Activated CD4-positive, alpha-beta T cell treated with anti-CD3 and anti-CD28 coated beads for 24 hours (primary cell): ENCODE data around the gene TRAF3IP1.

Experiments
- DNase-seq, 2 donors: peaks; one replicate each; pipeline ENCODE4 v3.0.0-alpha.2; 2020; ENCODE audit warnings: low read depth in 2 of 2

The TRAF3IP1 gene

GRCh38 chr2:238287737-238288649 lies 32.3 kb upstream of the TRAF3IP1 start, which contains the start of gene PER2:
PER2 (minus strand) TSS chr2:238288610; CDS start chr2:238277936, 10,674 bp downstream.
- peak in 1 of 2 donors; percentile 11 for DNase-seq

GRCh38 chr2:238288650-238289573 lies 31.4 kb upstream of the TRAF3IP1 start:
- DNase-seq: peak; percentile 95 to 96

GRCh38 chr2:238289574-238289973 lies 30.7 kb upstream of the TRAF3IP1 start:
- no peak for DNase-seq

GRCh38 chr2:238290091-238290509 lies 30.2 kb upstream of the TRAF3IP1 start:
- no peak for DNase-seq

- no peak for DNase-seq
Observed at GRCh38 chr2:238290715-238291549, 29.4 kb upstream of the TRAF3IP1 start.

- no peak for DNase-seq
Observed at GRCh38 chr2:238291550-238292281, 28.6 kb upstream of the TRAF3IP1 start.

- DNase-seq: no peak
Observed at GRCh38 chr2:238294046-238294392, 26.3 kb upstream of the TRAF3IP1 start.

- no peak for DNase-seq
Observed at GRCh38 chr2:238294393-238295143, 25.8 kb upstream of the TRAF3IP1 start.

GRCh38 chr2:238295144-238296112 lies 24.9 kb upstream of the TRAF3IP1 start:
- DNase-seq: no peak

- no peak for DNase-seq
Observed at GRCh38 chr2:238296638-238297457, 23.5 kb upstream of the TRAF3IP1 start.

GRCh38 chr2:238299803-238300202 lies 20.5 kb upstream of the TRAF3IP1 start:
- DNase-seq: no peak

- no peak for DNase-seq
Observed at GRCh38 chr2:238302087-238302486, 18.2 kb upstream of the TRAF3IP1 start.

- DNase-seq: no peak
Observed at GRCh38 chr2:238302751-238303150, 17.6 kb upstream of the TRAF3IP1 start.

- no peak for DNase-seq
Observed at GRCh38 chr2:238304116-238304515, 16.2 kb upstream of the TRAF3IP1 start.

- no peak for DNase-seq
Observed at GRCh38 chr2:238305092-238305862, 15.0 kb upstream of the TRAF3IP1 start.

GRCh38 chr2:238305965-238306671 lies 14.2 kb upstream of the TRAF3IP1 start:
- no peak for DNase-seq

- DNase-seq: no peak
Observed at GRCh38 chr2:238306672-238306998, 13.7 kb upstream of the TRAF3IP1 start.
